Glutamatergic neuron (in vitro differentiated cells): ENCODE results near the gene TMEM163. TPM values are rescaled to one million over a fixed set of nuclear protein-coding genes. Genes with fewer than 3 reads are reported as not detected.

Source experiments
- DNase-seq: peaks from one replicate; pipeline ENCODE4 v3.0.0; 2022
- H3K27ac Mint-ChIP-seq: one replicate; pipeline ENCODE4 v1.8.0; 2020; ENCODE audit warnings: mild to moderate bottlenecking, mixed read lengths, inconsistent platforms; ENCODE audit not compliant: unreplicated experiment
- H3K27me3 Mint-ChIP-seq: one replicate; pipeline ENCODE4 v1.8.0; 2020; ENCODE audit warnings: mild to moderate bottlenecking, moderate library complexity, mixed read lengths, inconsistent platforms; ENCODE audit not compliant: unreplicated experiment
- H3K36me3 Mint-ChIP-seq: one replicate; pipeline ENCODE4 v1.8.0; 2020; ENCODE audit warnings: mild to moderate bottlenecking, mixed read lengths, inconsistent platforms; ENCODE audit not compliant: unreplicated experiment
- H3K4me1 Mint-ChIP-seq: one replicate; pipeline ENCODE4 v1.8.0; 2020; ENCODE audit warnings: mild to moderate bottlenecking, low read depth, mixed read lengths, inconsistent platforms; ENCODE audit not compliant: unreplicated experiment
- H3K4me3 Mint-ChIP-seq: one replicate; pipeline ENCODE4 v1.8.0; 2020; ENCODE audit warnings: mild to moderate bottlenecking, mixed read lengths, inconsistent platforms; ENCODE audit not compliant: unreplicated experiment
- H3K9me3 Mint-ChIP-seq: one replicate; pipeline ENCODE4 v1.8.0; 2020; ENCODE audit warnings: mild to moderate bottlenecking, moderate library complexity, mixed read lengths, inconsistent platforms; ENCODE audit not compliant: unreplicated experiment
- total RNA-seq: library from RNA; stranded (reverse); fragmentation: NEBNext Ultra II Directional; extraction: Animal tissue kit (Norgen Biotek cat#: 25700); gene quantifications from one replicate; pipeline ENCODE4 v1.2.1, GENCODE V29; 2021; ENCODE audit not compliant: unreplicated experiment
- TF ChIP-seq, protein P1 (sequence below): fragments of 200-600 bp; sonication (generic); IDR thresholded peaks from one replicate; pipeline ENCODE4 v1.5.0; 2021; ENCODE audit not compliant: partially characterized antibody, unreplicated experiment

TMEM163 gene
- total RNA-seq, 1 donor from 2014 or later: 27.7 TPM

- no peak for DNase-seq
- Mint-ChIP-seq H3K9me3 (peaks cover 2% of the 10 kb centered on the region), H3K4me1 (no peaks in the 10 kb centered on the region), H3K36me3 (no peaks in the 10 kb centered on the region), H3K4me3 (no peak overlapping the region), H3K27ac (no peak overlapping the region), H3K27me3 (peaks cover 1% of the 10 kb centered on the region)
- TF ChIP-seq, protein P1, sequence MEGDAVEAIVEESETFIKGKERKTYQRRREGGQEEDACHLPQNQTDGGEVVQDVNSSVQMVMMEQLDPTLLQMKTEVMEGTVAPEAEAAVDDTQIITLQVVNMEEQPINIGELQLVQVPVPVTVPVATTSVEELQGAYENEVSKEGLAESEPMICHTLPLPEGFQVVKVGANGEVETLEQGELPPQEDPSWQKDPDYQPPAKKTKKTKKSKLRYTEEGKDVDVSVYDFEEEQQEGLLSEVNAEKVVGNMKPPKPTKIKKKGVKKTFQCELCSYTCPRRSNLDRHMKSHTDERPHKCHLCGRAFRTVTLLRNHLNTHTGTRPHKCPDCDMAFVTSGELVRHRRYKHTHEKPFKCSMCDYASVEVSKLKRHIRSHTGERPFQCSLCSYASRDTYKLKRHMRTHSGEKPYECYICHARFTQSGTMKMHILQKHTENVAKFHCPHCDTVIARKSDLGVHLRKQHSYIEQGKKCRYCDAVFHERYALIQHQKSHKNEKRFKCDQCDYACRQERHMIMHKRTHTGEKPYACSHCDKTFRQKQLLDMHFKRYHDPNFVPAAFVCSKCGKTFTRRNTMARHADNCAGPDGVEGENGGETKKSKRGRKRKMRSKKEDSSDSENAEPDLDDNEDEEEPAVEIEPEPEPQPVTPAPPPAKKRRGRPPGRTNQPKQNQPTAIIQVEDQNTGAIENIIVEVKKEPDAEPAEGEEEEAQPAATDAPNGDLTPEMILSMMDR: no peak
Measured at GRCh38 chr2:134564549-134564948, 154.3 kb downstream of the TMEM163 start.

GRCh38 chr2:134558208-134558830 lies 160.5 kb downstream of the TMEM163 start:
- no peak for DNase-seq
- Mint-ChIP-seq H3K27ac (no peak overlapping the region), H3K36me3 (no peaks in the 10 kb centered on the region), H3K4me3 (no peak overlapping the region), H3K9me3 (peaks cover 2% of the 10 kb centered on the region), H3K4me1 (peaks cover 3% of the 10 kb centered on the region), H3K27me3 (peaks cover 2% of the 10 kb centered on the region)
- TF ChIP-seq, protein P1: no peak

GRCh38 chr2:134555411-134555810 lies 163.4 kb downstream of the TMEM163 start:
- Mint-ChIP-seq H3K36me3 (no peaks in the 10 kb centered on the region), H3K4me1 (peaks cover 3% of the 10 kb centered on the region), H3K27ac (no peak overlapping the region), H3K4me3 (no peak overlapping the region), H3K27me3 (peaks cover 2% of the 10 kb centered on the region), H3K9me3 (no peaks in the 10 kb centered on the region)
- no peak for DNase-seq
- TF ChIP-seq, protein P1: no peak

DNA sequence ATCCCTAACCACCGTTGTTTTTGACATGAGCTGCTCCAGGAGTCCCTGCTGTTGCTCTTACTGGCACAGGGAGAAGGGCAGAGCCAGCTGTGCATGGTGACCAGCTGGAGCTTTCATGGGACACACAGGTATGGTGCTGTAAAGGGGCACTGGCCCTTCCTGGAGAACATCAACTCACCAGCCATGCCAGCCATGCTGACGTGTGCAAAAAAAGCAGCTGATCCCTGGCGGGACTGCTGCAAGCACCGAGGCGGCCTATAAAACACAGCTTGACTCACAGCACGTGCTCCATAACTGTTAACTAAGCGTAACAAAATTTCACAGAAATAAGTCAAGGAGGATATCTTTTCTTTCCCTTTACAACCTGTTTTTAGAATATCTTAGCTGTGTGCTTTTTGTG lies 165.1 kb downstream of the TMEM163 start:
- Mint-ChIP-seq H3K36me3 (no peaks in the 10 kb centered on the region), H3K27ac (no peak overlapping the region), H3K4me1 (peaks cover 3% of the 10 kb centered on the region), H3K27me3 (peaks cover 3% of the 10 kb centered on the region), H3K4me3 (no peak overlapping the region), H3K9me3 (no peaks in the 10 kb centered on the region)
- TF ChIP-seq, protein P1: no peak
- no peak for DNase-seq

GRCh38 chr2:134550566-134551164 lies 168.1 kb downstream of the TMEM163 start:
- H3K4me3 Mint-ChIP-seq: no peak overlapping the region
- no peaks in the 10 kb centered on the region for H3K36me3 Mint-ChIP-seq
- H3K27ac Mint-ChIP-seq: no peak overlapping the region
- TF ChIP-seq, protein P1: no peak
- H3K4me1 Mint-ChIP-seq: no peaks in the 10 kb centered on the region
- H3K9me3 Mint-ChIP-seq: no peaks in the 10 kb centered on the region
- peaks cover 1% of the 10 kb centered on the region for H3K27me3 Mint-ChIP-seq
- DNase-seq: no peak
